K562 (cell line): Measurements from ENCODE around the gene TEX22. TPM values are rescaled to one million over a fixed set of nuclear protein-coding genes. Genes with fewer than 3 reads are reported as not detected.

Experiments
- ATAC-seq: fragments of 200-7000 bp; cut with Tn5 transposase; 3 replicates; pipeline ENCODE4 v1.9.1; 2020; ENCODE audit warnings: moderate library complexity
- BruUV-seq: library from RNA; stranded (reverse); fragments of 400-500 nt; replicated peaks from 2 replicates; lab custom pipeline; 2021; lab: Mats Ljungman, UMichigan
- CTCF ChIA-PET: fragments of 300-600 bp; formaldehyde crosslinking; extraction: SDS; loops from one replicate; lab custom pipeline; 2021; ENCODE audit warnings: low intra/inter-chr PET ratio; lab: Yijun Ruan, JAX
- POLR2A ChIA-PET: fragments of 300-600, 350-650 bp; sonication (Branson Sonifier 250); formaldehyde crosslinking; extraction: SDS; loops from one replicate; lab custom pipeline; 2021; ENCODE audit warnings: antibody characterized with exemption, inconsistent platforms; lab: Yijun Ruan, JAX
- DNase-seq, 4 experiments: peaks; one replicate each; pipeline versions ENCODE4 v3.0.0 to v3.0.0-alpha.2; 2011 to 2018; ENCODE audit warnings: low spot score in 3 of 4, mixed read lengths in 3 of 4; ENCODE audit errors: extremely low read depth in 1 of 4
- FAIRE-seq: peaks from 2 replicates; lab custom pipeline; 2011; peaks lifted over from hg19 to GRCh38; lab: Jason Lieb, UNC
- H2AFZ ChIP-seq: 2 replicates; pipeline ENCODE4 v1.6.0; 2011; ENCODE audit warnings: low read depth, low read length, control low read depth, inconsistent platforms
- H3K27ac ChIP-seq: fragments of 200-600 bp; 3 replicates; pipeline ENCODE4 v1.8.0; 2011; ENCODE audit warnings: low read depth, mild to moderate bottlenecking, control low read depth, inconsistent platforms, low read length, moderate library complexity, mixed read lengths; ENCODE audit errors: extremely low read depth
- H3K27me3 ChIP-seq, 2 experiments: fragments of 300-600 bp in 1 of 2; 2 replicates in 1 of 2; 3 replicates in 1 of 2; pipeline versions ENCODE4 v1.6.0 to v1.8.0; 2011; ENCODE audit warnings: inconsistent platforms in 2 of 2, low read length in 2 of 2, mild to moderate bottlenecking in 1 of 2, mixed read lengths in 1 of 2, moderate library complexity in 1 of 2; ENCODE audit not compliant: control insufficient read depth in 2 of 2, insufficient read depth in 2 of 2
- H3K36me3 ChIP-seq: fragments of 300-600 bp; 3 replicates; pipeline ENCODE4 v1.8.0; 2011; ENCODE audit warnings: mild to moderate bottlenecking, low read length, inconsistent platforms; ENCODE audit not compliant: control insufficient read depth, insufficient read depth
- H3K4me1 ChIP-seq, 2 experiments: fragments of 200-600 bp in 1 of 2; replicated peaks in 1 of 2; 2 replicates in 1 of 2; 3 replicates in 1 of 2; pipeline versions ENCODE4 v1.5.1 to v1.8.0; 2011; ENCODE audit warnings: inconsistent platforms in 2 of 2, low read length in 2 of 2, mild to moderate bottlenecking in 1 of 2, mixed read lengths in 1 of 2, moderate library complexity in 1 of 2; ENCODE audit not compliant: control insufficient read depth in 2 of 2, insufficient read depth in 2 of 2
- H3K4me2 ChIP-seq: 2 replicates; pipeline ENCODE4 v1.6.1; 2011; ENCODE audit warnings: low read length, control low read depth, inconsistent platforms, mixed read lengths; ENCODE audit not compliant: insufficient read depth
- H3K4me3 ChIP-seq: fragments of 200-600 bp; sonication (generic), shearing (Covaris generic); 2 replicates; pipeline ENCODE4 v1.5.1; 2016; ENCODE audit warnings: control low read depth, inconsistent platforms
- H3K79me2 ChIP-seq: fragments of 200-600 bp; 3 replicates; pipeline ENCODE4 v1.8.0; 2011; ENCODE audit warnings: low read length, inconsistent platforms; ENCODE audit not compliant: control insufficient read depth, insufficient read depth
- H3K9ac ChIP-seq, 2 experiments: 2 replicates each; pipeline versions ENCODE4 v1.6.0 to v1.6.1; 2011; ENCODE audit warnings: low read depth in 2 of 2, low read length in 2 of 2, control low read depth in 1 of 2, inconsistent platforms in 1 of 2, mild to moderate bottlenecking in 1 of 2, mixed read lengths in 1 of 2; ENCODE audit not compliant: insufficient read depth in 1 of 2
- H3K9me1 ChIP-seq: one replicate; pipeline ENCODE4 v1.6.0; 2011; ENCODE audit warnings: inconsistent platforms, mild to moderate bottlenecking, low read length, moderate library complexity; ENCODE audit not compliant: control insufficient read depth, insufficient read depth
- H3K9me3 ChIP-seq: replicated peaks from 2 replicates; pipeline ENCODE4 v1.5.1; 2011; ENCODE audit warnings: low read depth, low read length, inconsistent platforms; ENCODE audit not compliant: control insufficient read depth, insufficient read depth
- H4K20me1 ChIP-seq: replicated peaks from 2 replicates; pipeline ENCODE4 v1.6.1; 2011; ENCODE audit warnings: low read length, inconsistent platforms, mixed read lengths; ENCODE audit not compliant: control insufficient read depth, insufficient read depth
- CBX3 ChIP-seq, 2 experiments: IDR thresholded peaks; 1 replicate in 1 of 2; 2 replicates in 1 of 2; pipeline ENCODE4 v1.6.1; 2012; ENCODE audit warnings: inconsistent platforms in 2 of 2, low read length in 2 of 2, borderline replicate concordance in 1 of 2, control low read depth in 1 of 2
- CCAR2 ChIP-seq: fragments of 200-400 bp; formaldehyde crosslinking; IDR thresholded peaks from 2 replicates; pipeline ENCODE4 v1.6.1; 2017; ENCODE audit warnings: mild to moderate bottlenecking, low read depth, low read length
- KHSRP ChIP-seq: fragments of 450-650 bp; IDR thresholded peaks from 2 replicates; pipeline ENCODE4 v1.6.1; 2017
- MAZ ChIP-seq, 2 experiments: fragments of 450-650 bp in 1 of 2; sonication (generic) in 1 of 2; formaldehyde crosslinking; IDR thresholded peaks in 1 of 2; conservative IDR thresholded peaks in 1 of 2; 2 replicates each; pipeline versions ENCODE4 v1.4.0 to v1.5.0; 2020; ENCODE audit warnings: mild to moderate bottlenecking in 1 of 2, missing genetic modification reagents in 1 of 2
- MTA2 ChIP-seq: fragments of 450-650 bp; IDR thresholded peaks from 2 replicates; pipeline ENCODE4 v1.6.1; 2016; ENCODE audit warnings: low read depth
- NR1H2 ChIP-seq: sonication (generic); formaldehyde crosslinking; IDR thresholded peaks from 2 replicates; pipeline ENCODE4 v1.4.0; 2020; ENCODE audit warnings: mild to moderate bottlenecking, missing genetic modification reagents
- POLR3G ChIP-seq: IDR thresholded peaks from 2 replicates; pipeline ENCODE4 v1.6.1; 2011; ENCODE audit not compliant: insufficient read length, insufficient replicate concordance; ENCODE audit errors: extremely low read depth
- SAFB ChIP-seq: fragments of 200-400 bp; formaldehyde crosslinking; IDR thresholded peaks from 2 replicates; pipeline ENCODE4 v1.6.1; 2017; ENCODE audit warnings: low read depth, low read length, borderline replicate concordance
- SMAD4 ChIP-seq: fragments of 250-450 bp; sonication (Bioruptor Pico); conservative IDR thresholded peaks from 2 replicates; pipeline ENCODE4 v1.8.0; 2021; ENCODE audit warnings: inconsistent platforms, mild to moderate bottlenecking, moderate library complexity
- ZNF41 ChIP-seq: fragments of 250-450 bp; sonication (Bioruptor Pico); conservative IDR thresholded peaks from 2 replicates; pipeline ENCODE4 v1.4.0; 2020; ENCODE audit warnings: mild to moderate bottlenecking
- ZNF445 ChIP-seq: fragments of 250-450 bp; sonication (Bioruptor Pico); IDR thresholded peaks from 2 replicates; pipeline ENCODE4 v1.4.0; 2020; ENCODE audit warnings: low read depth, mild to moderate bottlenecking, moderate library complexity
- ZNF75A ChIP-seq: fragments of 450-650 bp; formaldehyde crosslinking; IDR thresholded peaks from 2 replicates; pipeline ENCODE4 v1.4.0; 2020; ENCODE audit warnings: mild to moderate bottlenecking
- WGBS: fragments of 100-300 bp; shearing (Covaris generic); methylation state at CpG from one replicate; pipeline ENCODE4 v1.1.6; 2016; ENCODE audit warnings: low coverage, mixed read lengths; ENCODE audit not compliant: insufficient coverage; ENCODE audit errors: missing lambda C conversion rate; 5-methylcytosine and 5-hydroxymethylcytosine counted together
- in situ Hi-C: fragments of 300-500 bp; cut with MboI; formaldehyde crosslinking; loops from 4 replicates; pipeline ENCODE4 v1.15.0; 2018; ENCODE audit warnings: inconsistent platforms, mixed read lengths
- intact Hi-C: fragments of 100-400 bp; cut with micrococcal nuclease; formaldehyde crosslinking; loops from 2 replicates; pipeline ENCODE4 v1.14.2; 2022
- polyA plus RNA-seq, 8 experiments: library from polyadenylated mRNA; depleted of rRNA in 4 of 8; stranded (reverse) in 5 of 8; unstranded in 3 of 8; fragments of >200 nt; fragmentation: Nextera tagmentation in 2 of 8; fragmentation: Illumina TruSeq in 1 of 8; extraction: Ambion mirVana in 2 of 8; extraction: Trizol in 1 of 8; gene quantifications; 2 replicates each; pipeline versions ENCODE4 v1.2.1 to v1.2.3, GENCODE V29; 2011 to 2014; ENCODE audit warnings: inconsistent platforms in 1 of 8, missing spikeins in 1 of 8
- total RNA-seq, 7 experiments: library from RNA; depleted of rRNA in 6 of 7; stranded (reverse); fragments of >200 nt in 6 of 7; fragmentation: Illumina TruSeq in 2 of 7; extraction: Trizol in 2 of 7; gene quantifications; 2 replicates each; pipeline versions ENCODE4 v1.2.1 to v1.2.3, GENCODE V29; 2011 to 2021; ENCODE audit warnings: low replicate concordance in 1 of 7
- TF ChIP-seq, protein P1 (sequence below): fragments of 250-450 bp; sonication (Bioruptor Pico); IDR thresholded peaks from 2 replicates; pipeline ENCODE4 v1.5.0; 2020; ENCODE audit warnings: mild to moderate bottlenecking
- TF ChIP-seq, protein P2 (sequence below), 2 experiments: fragments of 450-650 bp; formaldehyde crosslinking in 1 of 2; IDR thresholded peaks; 2 replicates each; pipeline versions ENCODE4 v1.4.0 to v1.6.1; 2014 to 2020; ENCODE audit warnings: mild to moderate bottlenecking in 2 of 2, borderline replicate concordance in 1 of 2, low read depth in 1 of 2

The TEX22 gene
- total and polyA plus RNA-seq, 9 of the 15 experiments (the other 6 are each of a cell fraction or from before 2014, with no cell fraction given) = 0.04 to 1.7 (median 0.23) TPM; not detected in 2

DNA sequence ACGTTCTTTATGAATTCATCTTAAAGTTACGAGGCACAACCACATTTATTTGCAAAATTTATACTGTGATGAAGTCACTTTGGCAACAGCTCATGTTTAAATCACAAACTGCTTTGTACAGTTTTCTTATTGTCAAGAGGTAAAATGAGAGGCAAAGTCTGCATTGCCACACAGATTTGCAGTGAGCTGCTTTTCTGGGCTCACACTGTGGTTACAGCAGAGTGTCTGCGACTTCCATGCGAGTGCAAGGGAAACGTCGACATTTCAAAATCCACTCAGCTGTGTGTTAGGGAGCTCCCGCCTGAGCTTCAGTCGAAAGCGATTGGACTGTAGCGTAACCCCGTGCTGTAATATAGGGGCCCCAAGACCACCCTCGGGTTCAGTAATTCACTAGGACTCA is 34.3 kb downstream of the TEX22 start:
- ChIA-PET CTCF (no interaction called here), POLR2A (interaction anchor here (0.7 kb wide), 1 partner anchor 16 kb away, joined by 7 read pairs; no protein-coding TSS in a partner anchor)
- H3K4me3 ChIP-seq = no peak overlapping the region
- no peaks in the 10 kb centered on the region for H3K9me3 ChIP-seq
- in situ Hi-C loops (no loop called here), intact Hi-C loops (no loop called here)
- H3K79me2 ChIP-seq = peaks cover 83% of the 10 kb centered on the region
- BruUV-seq = no TSS peak
- no peak overlapping the region for H3K4me2 ChIP-seq
- DNase-seq = no peak
- peaks cover under 1% of the 10 kb centered on the region; the same call in 1 of the 2 replicates for H4K20me1 ChIP-seq
- no peaks in the 10 kb centered on the region for H3K27me3 ChIP-seq
- no peak for FAIRE-seq
- ATAC-seq = no peak
- no peak overlapping the region for H3K27ac ChIP-seq
- peaks cover 0 to 19% of the 10 kb centered on the region in 2 experiments; a peak in 2 of 5 replicates for H3K4me1 ChIP-seq
- H2AFZ ChIP-seq = no peak overlapping the region
- WGBS = 88% methylated on average over 11 of the region's 12 CpGs
- no peak overlapping the region; a peak in 1 of 4 replicates for H3K9ac ChIP-seq
- H3K9me1 ChIP-seq = no peaks in the 10 kb centered on the region
- peaks cover 30% of the 10 kb centered on the region; the same call in 2 of the 3 replicates for H3K36me3 ChIP-seq
- TF ChIP-seq SMAD4 (CRISPR knock-in tag) (no peak), ZNF41 (CRISPR knock-in tag) (no peak), POLR3G (no peak), ZNF75A (CRISPR knock-in tag) (no peak), ZNF445 (CRISPR knock-in tag) (no peak), CCAR2 (no peak), NR1H2 (no peak), MAZ (CRISPR knock-in tag; conservative IDR thresholded peaks at IDR 0.05 in 1 of 2, IDR thresholded peaks at IDR 0.05 in 1 of 2) (no peak), CBX3 (IDR thresholded peaks at IDR 0.05; ENCODE audit: borderline replicate concordance in 1 of 2, low read length in 2 of 2) (no peak), KHSRP (no peak), SAFB (no peak), MTA2 (no peak)
- TF ChIP-seq, protein P1, sequence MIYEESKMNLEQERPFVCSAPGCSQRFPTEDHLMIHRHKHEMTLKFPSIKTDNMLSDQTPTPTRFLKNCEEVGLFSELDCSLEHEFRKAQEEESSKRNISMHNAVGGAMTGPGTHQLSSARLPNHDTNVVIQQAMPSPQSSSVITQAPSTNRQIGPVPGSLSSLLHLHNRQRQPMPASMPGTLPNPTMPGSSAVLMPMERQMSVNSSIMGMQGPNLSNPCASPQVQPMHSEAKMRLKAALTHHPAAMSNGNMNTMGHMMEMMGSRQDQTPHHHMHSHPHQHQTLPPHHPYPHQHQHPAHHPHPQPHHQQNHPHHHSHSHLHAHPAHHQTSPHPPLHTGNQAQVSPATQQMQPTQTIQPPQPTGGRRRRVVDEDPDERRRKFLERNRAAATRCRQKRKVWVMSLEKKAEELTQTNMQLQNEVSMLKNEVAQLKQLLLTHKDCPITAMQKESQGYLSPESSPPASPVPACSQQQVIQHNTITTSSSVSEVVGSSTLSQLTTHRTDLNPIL (CRISPR knock-in tag) = no peak
- TF ChIP-seq, protein P2, sequence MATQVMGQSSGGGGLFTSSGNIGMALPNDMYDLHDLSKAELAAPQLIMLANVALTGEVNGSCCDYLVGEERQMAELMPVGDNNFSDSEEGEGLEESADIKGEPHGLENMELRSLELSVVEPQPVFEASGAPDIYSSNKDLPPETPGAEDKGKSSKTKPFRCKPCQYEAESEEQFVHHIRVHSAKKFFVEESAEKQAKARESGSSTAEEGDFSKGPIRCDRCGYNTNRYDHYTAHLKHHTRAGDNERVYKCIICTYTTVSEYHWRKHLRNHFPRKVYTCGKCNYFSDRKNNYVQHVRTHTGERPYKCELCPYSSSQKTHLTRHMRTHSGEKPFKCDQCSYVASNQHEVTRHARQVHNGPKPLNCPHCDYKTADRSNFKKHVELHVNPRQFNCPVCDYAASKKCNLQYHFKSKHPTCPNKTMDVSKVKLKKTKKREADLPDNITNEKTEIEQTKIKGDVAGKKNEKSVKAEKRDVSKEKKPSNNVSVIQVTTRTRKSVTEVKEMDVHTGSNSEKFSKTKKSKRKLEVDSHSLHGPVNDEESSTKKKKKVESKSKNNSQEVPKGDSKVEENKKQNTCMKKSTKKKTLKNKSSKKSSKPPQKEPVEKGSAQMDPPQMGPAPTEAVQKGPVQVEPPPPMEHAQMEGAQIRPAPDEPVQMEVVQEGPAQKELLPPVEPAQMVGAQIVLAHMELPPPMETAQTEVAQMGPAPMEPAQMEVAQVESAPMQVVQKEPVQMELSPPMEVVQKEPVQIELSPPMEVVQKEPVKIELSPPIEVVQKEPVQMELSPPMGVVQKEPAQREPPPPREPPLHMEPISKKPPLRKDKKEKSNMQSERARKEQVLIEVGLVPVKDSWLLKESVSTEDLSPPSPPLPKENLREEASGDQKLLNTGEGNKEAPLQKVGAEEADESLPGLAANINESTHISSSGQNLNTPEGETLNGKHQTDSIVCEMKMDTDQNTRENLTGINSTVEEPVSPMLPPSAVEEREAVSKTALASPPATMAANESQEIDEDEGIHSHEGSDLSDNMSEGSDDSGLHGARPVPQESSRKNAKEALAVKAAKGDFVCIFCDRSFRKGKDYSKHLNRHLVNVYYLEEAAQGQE (IDR thresholded peaks at IDR 0.05; ENCODE audit: borderline replicate concordance) = no peak
- TF ChIP-seq, protein P2 (CRISPR knock-in tag; IDR thresholded peaks at IDR 0.05; ENCODE audit: low read depth) = no peak
